ENCODE data around the gene GP9.

GP9 gene

DNA sequence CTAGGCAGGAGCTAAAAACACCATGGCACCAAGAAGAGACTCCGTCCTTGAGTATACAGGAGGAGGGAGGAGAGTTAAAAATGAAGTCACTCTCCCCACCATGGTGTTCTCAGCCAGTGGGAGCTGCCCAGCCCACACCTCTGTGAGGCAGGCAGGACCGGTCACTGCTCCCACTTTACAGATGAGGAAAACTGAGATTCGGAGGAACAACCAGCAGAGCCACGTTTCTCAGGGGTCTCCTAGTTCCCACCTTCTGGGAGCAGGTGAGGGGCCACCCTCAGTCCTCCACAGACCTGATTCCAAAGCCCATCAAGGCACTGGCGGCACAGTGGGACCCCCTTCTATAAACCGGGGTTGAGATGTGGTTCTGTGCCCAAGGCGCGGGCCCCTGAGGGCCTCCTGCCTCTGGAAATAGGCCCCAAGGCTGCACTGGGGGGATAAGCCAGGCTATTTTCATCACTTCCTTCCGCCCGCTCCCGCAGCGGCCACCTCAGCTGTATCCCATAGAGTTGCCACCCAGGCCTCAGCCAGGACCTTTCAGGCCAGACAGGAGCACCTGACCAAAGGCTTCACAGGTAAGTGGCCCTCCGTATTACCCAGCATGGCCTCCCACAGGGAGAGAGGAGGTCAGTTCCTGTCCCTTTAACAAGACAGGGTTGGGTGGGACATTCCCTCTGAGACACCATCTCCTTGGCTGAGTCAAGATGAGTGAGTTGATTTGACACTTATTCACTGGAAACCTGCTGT lies at the start of gene GP9:
TSS of gene GP9 (plus strand) at position 504 of the 747 bp plus-strand sequence. CDS start 961 bp downstream, outside the sequence.
- H3K4me3 ChIP-seq (ENCODE audit: low read length), result no peak within 1 kb of the TSS
- no peaks in the 10 kb centered on the region for H3K4me1 ChIP-seq (ENCODE audit: control insufficient read depth, low read depth, low read length)
- no peak within 1 kb of the TSS for H3K27ac ChIP-seq (ENCODE audit: low read length)
- no peaks in the 10 kb centered on the region for H3K36me3 ChIP-seq (ENCODE audit: control insufficient read depth, low read depth, low read length)
- no peaks in the 10 kb centered on the region for H3K27me3 ChIP-seq (ENCODE audit: control insufficient read depth, insufficient read depth, low read length)
- no peaks in the 10 kb centered on the region for H3K9me3 ChIP-seq (ENCODE audit: control insufficient read depth, low read depth, low read length)
- H3K9ac ChIP-seq (ENCODE audit: low read length), result no peak within 1 kb of the TSS

DNA sequence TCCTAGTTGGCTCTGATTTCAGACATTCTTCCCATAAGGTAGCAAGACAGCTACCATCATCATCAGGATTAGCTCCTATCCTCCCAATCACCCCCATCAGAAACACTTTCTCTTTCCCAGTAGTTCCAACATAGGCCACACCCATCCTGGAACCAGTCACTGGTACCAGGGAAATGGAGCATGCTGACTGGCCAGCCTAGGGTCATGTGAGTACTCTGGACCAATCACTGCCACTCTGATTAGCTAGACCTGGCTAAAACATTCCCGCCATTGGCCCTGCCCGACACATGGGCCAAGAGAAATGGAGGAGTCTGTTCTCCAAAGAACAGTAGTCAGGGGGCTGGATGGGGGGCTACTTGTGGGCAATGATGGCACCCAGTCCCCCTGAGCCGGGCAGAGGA lies 47.1 kb upstream of the GP9 start:
- Histone ChIP-seq H3K36me3 (ENCODE audit: control insufficient read depth, low read depth, low read length) (no peaks in the 10 kb centered on the region), H3K4me3 (ENCODE audit: low read length) (no peak overlapping the region), H3K9ac (ENCODE audit: low read length) (no peak overlapping the region), H3K4me1 (ENCODE audit: control insufficient read depth, low read depth, low read length) (no peaks in the 10 kb centered on the region), H3K27ac (ENCODE audit: low read length) (no peak overlapping the region), H3K9me3 (ENCODE audit: control insufficient read depth, low read depth, low read length) (no peaks in the 10 kb centered on the region), H3K27me3 (ENCODE audit: control insufficient read depth, insufficient read depth, low read length) (no peaks in the 10 kb centered on the region)

DNA sequence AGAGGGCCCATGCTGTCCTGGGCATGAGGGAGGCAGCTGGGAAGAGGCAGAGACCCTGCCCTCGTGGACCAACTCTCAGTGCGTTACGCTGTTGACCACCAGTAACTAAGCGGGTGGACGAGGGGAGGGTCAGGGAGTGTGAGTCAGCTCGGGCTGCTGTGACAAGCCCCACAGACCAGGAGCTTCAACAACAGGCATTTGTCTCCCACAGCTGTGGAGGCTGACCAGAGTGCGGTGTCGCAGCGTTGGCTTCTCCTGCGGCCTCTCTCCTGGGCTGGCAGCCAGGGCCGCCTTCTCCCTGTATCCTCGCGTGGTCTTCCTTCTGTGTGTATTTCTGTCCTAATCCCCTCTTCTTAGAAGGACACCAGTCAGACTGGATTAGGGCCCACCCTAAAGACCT lies 46.4 kb upstream of the GP9 start:
- Histone ChIP-seq H3K4me3 (ENCODE audit: low read length) (no peak overlapping the region), H3K36me3 (ENCODE audit: control insufficient read depth, low read depth, low read length) (no peaks in the 10 kb centered on the region), H3K27me3 (ENCODE audit: control insufficient read depth, insufficient read depth, low read length) (no peaks in the 10 kb centered on the region), H3K4me1 (ENCODE audit: control insufficient read depth, low read depth, low read length) (no peaks in the 10 kb centered on the region), H3K9ac (ENCODE audit: low read length) (no peak overlapping the region), H3K9me3 (ENCODE audit: control insufficient read depth, low read depth, low read length) (no peaks in the 10 kb centered on the region), H3K27ac (ENCODE audit: low read length) (no peak overlapping the region)

DNA sequence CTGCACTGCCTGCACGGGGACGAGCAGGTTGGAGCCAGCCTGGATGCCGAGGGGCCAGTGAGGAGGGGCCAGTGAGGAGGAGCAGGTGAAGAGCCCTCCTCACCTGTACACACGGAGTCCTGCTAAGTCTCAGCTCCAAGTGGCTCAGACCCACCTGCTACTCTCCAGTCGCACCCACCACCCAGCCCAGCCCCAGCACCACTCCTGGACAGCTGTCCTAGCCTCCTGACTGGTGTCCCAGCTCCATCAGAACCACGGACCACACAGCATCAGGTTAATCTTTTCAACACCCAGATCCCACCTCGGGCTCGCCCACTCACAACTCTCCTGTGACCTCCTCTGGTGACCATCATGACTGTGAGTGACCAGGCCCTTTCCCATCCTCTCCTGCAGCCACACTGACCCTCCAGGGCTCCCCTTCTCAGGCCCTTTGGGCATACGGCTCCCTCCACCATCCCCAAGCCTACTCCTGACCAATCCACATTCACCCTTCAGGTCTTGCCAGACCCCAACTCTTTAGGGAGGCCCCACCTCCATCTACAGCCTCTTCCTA lies 45.7 kb upstream of the GP9 start:
- no peaks in the 10 kb centered on the region for H3K4me1 ChIP-seq (ENCODE audit: control insufficient read depth, low read depth, low read length)
- H3K9me3 ChIP-seq (ENCODE audit: control insufficient read depth, low read depth, low read length), result no peaks in the 10 kb centered on the region
- no peaks in the 10 kb centered on the region for H3K27me3 ChIP-seq (ENCODE audit: control insufficient read depth, insufficient read depth, low read length)
- no peak overlapping the region for H3K27ac ChIP-seq (ENCODE audit: low read length)
- no peak overlapping the region for H3K4me3 ChIP-seq (ENCODE audit: low read length)
- no peaks in the 10 kb centered on the region for H3K36me3 ChIP-seq (ENCODE audit: control insufficient read depth, low read depth, low read length)
- no peak overlapping the region for H3K9ac ChIP-seq (ENCODE audit: low read length)

- H3K4me3 ChIP-seq (ENCODE audit: low read length), result no peak overlapping the region
- no peak overlapping the region for H3K27ac ChIP-seq (ENCODE audit: low read length)
- no peaks in the 10 kb centered on the region for H3K4me1 ChIP-seq (ENCODE audit: control insufficient read depth, low read depth, low read length)
- no peaks in the 10 kb centered on the region for H3K36me3 ChIP-seq (ENCODE audit: control insufficient read depth, low read depth, low read length)
- no peaks in the 10 kb centered on the region for H3K27me3 ChIP-seq (ENCODE audit: control insufficient read depth, insufficient read depth, low read length)
- H3K9me3 ChIP-seq (ENCODE audit: control insufficient read depth, low read depth, low read length), result no peaks in the 10 kb centered on the region
- H3K9ac ChIP-seq (ENCODE audit: low read length), result no peak overlapping the region
These were observed 45.0 kb upstream of the GP9 start for GRCh38 chr3:129015388-129016105.

- H3K36me3 ChIP-seq (ENCODE audit: control insufficient read depth, low read depth, low read length), result no peaks in the 10 kb centered on the region
- no peaks in the 10 kb centered on the region for H3K9me3 ChIP-seq (ENCODE audit: control insufficient read depth, low read depth, low read length)
- no peak overlapping the region for H3K27ac ChIP-seq (ENCODE audit: low read length)
- H3K9ac ChIP-seq (ENCODE audit: low read length), result no peak overlapping the region
- H3K4me3 ChIP-seq (ENCODE audit: low read length), result no peak overlapping the region
- no peaks in the 10 kb centered on the region for H3K27me3 ChIP-seq (ENCODE audit: control insufficient read depth, insufficient read depth, low read length)
- H3K4me1 ChIP-seq (ENCODE audit: control insufficient read depth, low read depth, low read length), result no peaks in the 10 kb centered on the region
These were observed 44.2 kb upstream of the GP9 start for GRCh38 chr3:129016356-129016719.

DNA sequence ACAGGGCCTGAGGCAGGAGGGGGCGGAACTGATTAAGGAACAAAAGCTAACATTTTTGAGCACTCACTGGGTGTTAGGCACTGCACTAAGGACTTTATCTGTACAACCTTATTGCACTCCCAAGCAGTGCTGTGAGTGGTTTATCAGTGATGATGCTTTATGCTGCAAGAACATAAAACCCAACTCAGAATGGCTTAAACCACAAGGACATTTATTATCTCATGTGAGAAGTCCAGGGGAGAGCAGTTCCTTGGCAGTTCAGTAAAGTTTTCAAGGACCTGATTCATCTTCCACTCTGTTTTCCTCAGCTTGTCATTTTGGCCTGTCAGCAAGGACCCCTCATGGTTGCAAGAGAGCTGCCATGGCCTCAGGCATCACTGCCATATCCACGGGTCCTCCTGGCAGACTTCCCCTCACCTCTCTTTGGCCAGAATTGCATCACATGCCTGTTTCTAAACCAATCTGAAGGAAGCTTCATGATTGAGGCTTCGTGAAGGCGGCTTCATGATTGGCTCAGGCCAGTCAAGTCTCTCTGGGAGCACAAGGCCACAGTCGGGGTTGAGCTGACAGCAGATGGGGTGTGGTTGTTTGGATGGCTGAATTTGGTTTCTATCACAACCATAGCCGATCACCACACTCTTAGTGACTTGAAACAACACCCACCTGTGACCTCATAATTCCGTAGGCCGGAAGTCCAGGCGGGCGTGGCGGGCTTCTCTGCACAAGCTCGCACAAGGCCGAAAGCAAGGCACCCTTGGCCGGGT lies 43.7 kb upstream of the GP9 start:
- Histone ChIP-seq H3K9me3 (ENCODE audit: control insufficient read depth, low read depth, low read length) (no peaks in the 10 kb centered on the region), H3K4me1 (ENCODE audit: control insufficient read depth, low read depth, low read length) (no peaks in the 10 kb centered on the region), H3K36me3 (ENCODE audit: control insufficient read depth, low read depth, low read length) (no peaks in the 10 kb centered on the region), H3K27me3 (ENCODE audit: control insufficient read depth, insufficient read depth, low read length) (no peaks in the 10 kb centered on the region), H3K9ac (ENCODE audit: low read length) (no peak overlapping the region), H3K4me3 (ENCODE audit: low read length) (no peak overlapping the region), H3K27ac (ENCODE audit: low read length) (no peak overlapping the region)

- Histone ChIP-seq H3K9ac (ENCODE audit: low read length) (no peak overlapping the region), H3K9me3 (ENCODE audit: control insufficient read depth, low read depth, low read length) (no peaks in the 10 kb centered on the region), H3K4me3 (ENCODE audit: low read length) (no peak overlapping the region), H3K4me1 (ENCODE audit: control insufficient read depth, low read depth, low read length) (no peaks in the 10 kb centered on the region), H3K27ac (ENCODE audit: low read length) (no peak overlapping the region), H3K36me3 (ENCODE audit: control insufficient read depth, low read depth, low read length) (no peaks in the 10 kb centered on the region), H3K27me3 (ENCODE audit: control insufficient read depth, insufficient read depth, low read length) (no peaks in the 10 kb centered on the region)
These were observed 43.1 kb upstream of the GP9 start for GRCh38 chr3:129017484-129017899.

GRCh38 chr3:129018271-129018670 lies 42.3 kb upstream of the GP9 start:
- H3K36me3 ChIP-seq (ENCODE audit: control insufficient read depth, low read depth, low read length), result no peaks in the 10 kb centered on the region
- H3K27me3 ChIP-seq (ENCODE audit: control insufficient read depth, insufficient read depth, low read length), result no peaks in the 10 kb centered on the region
- H3K9ac ChIP-seq (ENCODE audit: low read length), result no peak overlapping the region
- H3K27ac ChIP-seq (ENCODE audit: low read length), result no peak overlapping the region
- no peaks in the 10 kb centered on the region for H3K4me1 ChIP-seq (ENCODE audit: control insufficient read depth, low read depth, low read length)
- no peak overlapping the region for H3K4me3 ChIP-seq (ENCODE audit: low read length)
- H3K9me3 ChIP-seq (ENCODE audit: control insufficient read depth, low read depth, low read length), result no peaks in the 10 kb centered on the region

GRCh38 chr3:129018751-129019150 lies 41.8 kb upstream of the GP9 start:
- H3K9me3 ChIP-seq (ENCODE audit: control insufficient read depth, low read depth, low read length), result no peaks in the 10 kb centered on the region
- H3K27me3 ChIP-seq (ENCODE audit: control insufficient read depth, insufficient read depth, low read length), result no peaks in the 10 kb centered on the region
- H3K9ac ChIP-seq (ENCODE audit: low read length), result no peak overlapping the region
- no peak overlapping the region for H3K27ac ChIP-seq (ENCODE audit: low read length)
- no peak overlapping the region for H3K4me3 ChIP-seq (ENCODE audit: low read length)
- no peaks in the 10 kb centered on the region for H3K4me1 ChIP-seq (ENCODE audit: control insufficient read depth, low read depth, low read length)
- H3K36me3 ChIP-seq (ENCODE audit: control insufficient read depth, low read depth, low read length), result no peaks in the 10 kb centered on the region

GRCh38 chr3:129019266-129019665 lies 41.3 kb upstream of the GP9 start:
- H3K27me3 ChIP-seq (ENCODE audit: control insufficient read depth, insufficient read depth, low read length), result no peaks in the 10 kb centered on the region
- H3K9me3 ChIP-seq (ENCODE audit: control insufficient read depth, low read depth, low read length), result no peaks in the 10 kb centered on the region
- H3K27ac ChIP-seq (ENCODE audit: low read length), result no peak overlapping the region
- no peaks in the 10 kb centered on the region for H3K4me1 ChIP-seq (ENCODE audit: control insufficient read depth, low read depth, low read length)
- no peak overlapping the region for H3K4me3 ChIP-seq (ENCODE audit: low read length)
- H3K36me3 ChIP-seq (ENCODE audit: control insufficient read depth, low read depth, low read length), result no peaks in the 10 kb centered on the region
- no peak overlapping the region for H3K9ac ChIP-seq (ENCODE audit: low read length)

Measured in iPS-18a (cell line).